ENCODE results near the gene FCN2.

Gene FCN2

DNA sequence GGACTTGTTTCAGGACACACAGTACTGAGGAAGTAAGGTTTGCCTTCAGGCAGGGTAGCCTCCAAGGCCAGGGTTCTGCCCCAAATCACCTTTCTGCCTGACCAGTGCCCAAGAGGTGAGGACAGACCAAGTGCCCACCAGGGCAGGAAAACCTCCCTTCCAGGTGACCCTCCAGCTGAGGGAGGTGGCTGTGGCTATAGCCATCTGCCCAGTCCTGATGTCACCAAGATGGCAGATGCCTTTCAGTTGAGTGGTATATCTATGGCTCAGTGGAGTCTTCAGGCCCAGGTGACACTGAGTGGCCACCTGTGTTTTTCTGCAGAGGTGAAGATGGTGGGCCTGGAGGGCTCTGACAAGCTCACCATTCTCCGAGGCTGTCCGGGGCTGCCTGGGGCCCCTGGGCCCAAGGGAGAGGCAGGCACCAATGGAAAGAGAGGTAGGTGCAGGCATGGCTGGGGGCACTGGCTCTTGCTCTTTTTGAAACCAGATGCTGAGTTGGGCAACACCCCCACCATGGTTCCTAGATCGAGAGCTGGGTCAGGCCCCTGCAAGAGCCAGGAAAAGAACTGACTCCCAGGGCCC, 1.7 kb downstream of the FCN2 start:
- TF ChIP-seq CTCF (IDR thresholded peaks at IDR 0.05; ENCODE audit: extremely low read depth, insufficient read depth, missing control alignments) = no peak
- no peak for DNase-seq (ENCODE audit: low spot score)
- in situ Hi-C loops (cut with MboI; ENCODE audit: low pct_unique_long_range_greater_than_20kb, low sequenced_read_pairs, unreplicated experiment) = no loop called here

DNA sequence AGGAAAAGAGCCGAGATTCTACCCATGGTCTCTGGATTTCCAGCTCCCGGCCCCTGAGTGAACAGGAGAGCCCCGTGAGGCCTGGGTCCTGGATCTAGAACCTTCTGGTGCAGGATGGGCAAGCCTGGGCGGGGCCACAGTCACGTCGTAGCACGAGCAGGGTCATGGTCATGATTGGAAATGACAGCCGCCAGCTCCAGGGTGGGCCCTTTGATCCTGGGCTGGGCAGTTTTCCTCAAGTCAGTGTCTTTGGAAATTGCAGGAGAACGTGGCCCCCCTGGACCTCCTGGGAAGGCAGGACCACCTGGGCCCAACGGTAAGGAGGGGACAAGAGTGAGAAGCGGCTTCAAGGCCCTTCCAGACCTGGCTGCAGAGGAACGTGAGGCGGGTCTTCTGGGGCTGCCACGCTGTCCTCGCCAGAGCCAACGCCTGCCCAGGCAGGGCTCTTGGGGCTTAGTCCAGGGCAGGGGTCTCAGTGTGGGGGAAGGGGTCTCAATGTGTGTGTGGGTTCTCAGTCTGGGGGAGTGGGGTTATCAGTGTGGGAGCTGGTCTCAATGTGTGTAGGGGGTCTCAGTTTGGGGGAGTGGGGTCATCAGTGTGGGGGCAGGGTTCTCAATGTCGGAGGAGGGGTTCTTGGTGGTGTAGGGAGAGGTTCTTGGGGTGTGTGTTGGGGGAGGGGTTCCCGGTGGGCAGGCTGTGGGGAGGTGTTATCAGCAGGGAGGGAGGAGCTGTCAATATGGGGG, 2.6 kb downstream of the FCN2 start:
- in situ Hi-C loops (cut with MboI; ENCODE audit: low pct_unique_long_range_greater_than_20kb, low sequenced_read_pairs, unreplicated experiment) = no loop called here
- TF ChIP-seq CTCF (IDR thresholded peaks at IDR 0.05; ENCODE audit: extremely low read depth, insufficient read depth, missing control alignments) = no peak
- DNase-seq (ENCODE audit: low spot score) = no peak

GRCh38 chr9:134884492-134884891, 3.9 kb downstream of the FCN2 start:
- in situ Hi-C loops (cut with MboI; ENCODE audit: low pct_unique_long_range_greater_than_20kb, low sequenced_read_pairs, unreplicated experiment) = no loop called here

DNA sequence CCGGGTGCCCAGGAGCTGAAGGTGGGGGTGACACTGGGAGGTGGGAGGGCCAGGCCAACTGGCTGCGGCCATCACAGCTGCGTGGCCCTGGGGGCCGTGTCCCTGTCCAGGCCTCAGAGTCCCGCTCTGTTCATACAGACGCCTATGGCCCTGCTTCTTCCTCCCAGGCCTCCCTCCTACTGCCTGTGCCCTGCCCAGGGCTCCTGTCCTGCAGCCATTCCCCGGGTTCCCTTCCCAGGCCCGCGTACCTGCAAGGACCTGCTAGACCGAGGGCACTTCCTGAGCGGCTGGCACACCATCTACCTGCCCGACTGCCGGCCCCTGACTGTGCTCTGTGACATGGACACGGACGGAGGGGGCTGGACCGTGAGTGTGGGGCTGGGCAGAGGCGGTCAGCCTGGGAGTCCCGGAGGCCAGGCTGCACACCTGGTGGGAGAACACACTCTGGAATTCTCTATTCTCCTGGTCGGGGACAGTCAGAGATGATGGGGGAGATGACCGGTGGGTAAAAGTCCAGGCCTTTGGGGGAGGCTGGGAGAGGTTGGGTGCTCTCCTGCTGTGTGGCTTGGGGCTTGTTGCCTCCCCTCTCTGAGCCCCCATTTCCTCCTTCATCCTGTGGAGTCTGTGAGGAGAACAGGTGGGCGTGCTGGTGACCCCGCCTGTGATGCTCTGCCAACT, 4.5 kb downstream of the FCN2 start:
- TF ChIP-seq CTCF (IDR thresholded peaks at IDR 0.05; ENCODE audit: extremely low read depth, insufficient read depth, missing control alignments) = no peak
- no peak for DNase-seq (ENCODE audit: low spot score)
- in situ Hi-C loops (cut with MboI; ENCODE audit: low pct_unique_long_range_greater_than_20kb, low sequenced_read_pairs, unreplicated experiment) = no loop called here

More at GRCh38 chr9:134884492-134884891, 3.9 kb downstream of the FCN2 start:
- no peak for DNase-seq (ENCODE audit: low spot score)
- no peak for TF ChIP-seq CTCF (IDR thresholded peaks at IDR 0.05; ENCODE audit: extremely low read depth, insufficient read depth, missing control alignments)

DNA sequence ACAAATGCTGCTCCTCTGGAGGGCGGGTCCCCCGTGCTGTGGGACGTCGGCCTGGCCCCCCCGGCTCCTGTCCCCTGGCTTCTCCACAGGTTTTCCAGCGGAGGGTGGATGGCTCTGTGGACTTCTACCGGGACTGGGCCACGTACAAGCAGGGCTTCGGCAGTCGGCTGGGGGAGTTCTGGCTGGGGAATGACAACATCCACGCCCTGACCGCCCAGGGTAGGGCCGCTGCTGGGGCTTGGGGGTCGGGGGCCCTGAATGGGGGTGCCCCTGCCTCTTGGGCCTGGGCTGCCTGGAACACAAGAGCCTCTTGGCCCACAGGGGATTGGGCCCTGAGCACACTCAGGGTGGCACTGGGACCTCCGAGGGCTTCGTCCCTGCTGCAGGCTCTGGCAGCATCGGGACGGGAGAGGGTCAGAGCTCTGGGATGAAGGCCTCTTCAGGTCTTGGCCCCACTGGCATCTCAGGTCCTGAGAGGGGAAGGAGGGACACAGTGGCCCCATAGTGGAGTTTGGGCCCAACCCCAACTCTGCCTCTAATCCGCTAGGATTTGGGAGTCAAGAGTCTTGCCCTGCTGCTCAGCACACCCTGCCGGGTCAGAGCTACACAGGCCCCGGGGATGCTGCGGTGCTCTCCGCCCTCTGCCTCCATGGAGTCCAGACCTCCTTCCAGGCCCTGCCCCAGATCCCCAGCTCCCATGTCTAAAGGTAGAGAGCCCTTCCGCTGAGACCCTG, 5.2 kb downstream of the FCN2 start:
- no peak for DNase-seq (ENCODE audit: low spot score)
- in situ Hi-C loops (cut with MboI; ENCODE audit: low pct_unique_long_range_greater_than_20kb, low sequenced_read_pairs, unreplicated experiment) = no loop called here
- no peak for TF ChIP-seq CTCF (IDR thresholded peaks at IDR 0.05; ENCODE audit: extremely low read depth, insufficient read depth, missing control alignments)

GRCh38 chr9:134886413-134886913, 5.9 kb downstream of the FCN2 start:
- in situ Hi-C loops (cut with MboI; ENCODE audit: low pct_unique_long_range_greater_than_20kb, low sequenced_read_pairs, unreplicated experiment) = no loop called here
- no peak for TF ChIP-seq CTCF (IDR thresholded peaks at IDR 0.05; ENCODE audit: extremely low read depth, insufficient read depth, missing control alignments)
- no peak for DNase-seq (ENCODE audit: low spot score)
